Endothelial cell of umbilical vein (primary cell): Measurements from ENCODE around the gene SEMA4A. TPM values are rescaled to one million over a fixed set of nuclear protein-coding genes. Genes with fewer than 3 reads are reported as not detected.

Source experiments
- BruUV-seq: library from RNA; stranded (reverse); fragments of 400-500 nt; replicated peaks from 2 replicates; lab custom pipeline; 2021; lab: Mats Ljungman, UMichigan
- CTCF ChIA-PET: fragments of 300-600, 350-600 bp; sonication (Branson Sonifier 250); formaldehyde crosslinking; loops from one replicate; lab custom pipeline; 2021; ENCODE audit warnings: antibody characterized with exemption, inconsistent platforms; lab: Charles Lee
- POLR2A ChIA-PET: fragments of 300-600, 350-600 bp; sonication (Branson Sonifier 250); formaldehyde crosslinking; loops from one replicate; lab custom pipeline; 2021; ENCODE audit warnings: antibody characterized with exemption, inconsistent platforms; lab: Charles Lee
- DNase-seq: peaks from one replicate; pipeline ENCODE4 v3.0.0-alpha.2; 2011; ENCODE audit warnings: low read depth, low spot score
- FAIRE-seq: peaks from 2 replicates; lab custom pipeline; 2011; peaks lifted over from hg19 to GRCh38; lab: Jason Lieb, UNC
- H2AFZ ChIP-seq: 2 replicates; pipeline ENCODE4 v1.6.0; 2012; ENCODE audit warnings: low read depth, low read length, control low read depth, inconsistent platforms
- H3K27ac ChIP-seq: 2 replicates; pipeline ENCODE4 v1.5.1; 2011; ENCODE audit warnings: low read depth, mild to moderate bottlenecking, control low read depth, low read length, moderate library complexity; ENCODE audit not compliant: insufficient read depth
- H3K27me3 ChIP-seq, 2 experiments: 2 replicates each; pipeline versions ENCODE4 v1.6.0 to v1.6.1; 2011; ENCODE audit warnings: low read length in 2 of 2, mixed read lengths in 1 of 2; ENCODE audit not compliant: control insufficient read depth in 2 of 2, insufficient read depth in 2 of 2
- H3K36me3 ChIP-seq, 2 experiments: 2 replicates in 1 of 2; 3 replicates in 1 of 2; pipeline ENCODE4 v1.5.1; 2011; ENCODE audit warnings: low read length in 2 of 2, mild to moderate bottlenecking in 1 of 2, moderate library complexity in 1 of 2; ENCODE audit not compliant: control insufficient read depth in 2 of 2, insufficient read depth in 2 of 2; ENCODE audit errors: extremely low read depth in 1 of 2
- H3K4me1 ChIP-seq: 3 replicates; pipeline ENCODE4 v1.5.1; 2011; ENCODE audit warnings: mild to moderate bottlenecking, low read length; ENCODE audit not compliant: control insufficient read depth, insufficient read depth; ENCODE audit errors: extremely low read depth
- H3K4me2 ChIP-seq: 2 replicates; pipeline ENCODE4 v1.6.1; 2011; ENCODE audit warnings: low read length, control low read depth, mixed read lengths; ENCODE audit not compliant: insufficient read depth
- H3K4me3 ChIP-seq, 3 experiments: fragments of 200-600 bp in 1 of 3; sonication (generic), shearing (Covaris generic) in 1 of 3; replicated peaks in 1 of 3; 2 replicates each; pipeline ENCODE4 v1.5.1; 2011 to 2016; ENCODE audit warnings: control low read depth in 3 of 3, low read length in 3 of 3, mild to moderate bottlenecking in 2 of 3, inconsistent platforms in 1 of 3, low read depth in 1 of 3, moderate library complexity in 1 of 3; ENCODE audit not compliant: insufficient read depth in 1 of 3
- H3K79me2 ChIP-seq: 2 replicates; pipeline ENCODE4 v1.6.0; 2012; ENCODE audit warnings: low read length, inconsistent platforms; ENCODE audit not compliant: control insufficient read depth, insufficient read depth
- H3K9ac ChIP-seq: replicated peaks from 2 replicates; pipeline ENCODE3; 2011; ENCODE audit warnings: low read length, control low read depth; ENCODE audit not compliant: insufficient read depth; ENCODE audit errors: extremely low read depth
- H3K9me1 ChIP-seq: replicated peaks from 3 replicates; pipeline ENCODE4 v1.6.0; 2011; ENCODE audit warnings: mild to moderate bottlenecking, low read length; ENCODE audit not compliant: control insufficient read depth, insufficient read depth; ENCODE audit errors: extremely low read depth
- H3K9me3 ChIP-seq: replicated peaks from 2 replicates; pipeline ENCODE4 v1.5.1; 2012; ENCODE audit warnings: low read length, inconsistent platforms; ENCODE audit not compliant: control insufficient read depth, insufficient read depth
- H4K20me1 ChIP-seq: replicated peaks from 2 replicates; pipeline ENCODE3; 2011; ENCODE audit warnings: mild to moderate bottlenecking, low read length; ENCODE audit not compliant: control insufficient read depth, insufficient read depth; ENCODE audit errors: extremely low read depth
- EZH2 ChIP-seq: IDR thresholded peaks from 2 replicates; pipeline ENCODE4 v1.6.1; 2012; ENCODE audit warnings: borderline replicate concordance, low read depth, mild to moderate bottlenecking, moderate library complexity, low read length, inconsistent platforms; ENCODE audit not compliant: severe bottlenecking
- FOS ChIP-seq: IDR thresholded peaks from 2 replicates; pipeline ENCODE4 v1.6.1; 2011; ENCODE audit warnings: mild to moderate bottlenecking, low read length, moderate library complexity, borderline replicate concordance; ENCODE audit not compliant: insufficient read depth
- GATA2 ChIP-seq: IDR thresholded peaks from 2 replicates; pipeline ENCODE4 v1.7.0; 2011; ENCODE audit warnings: low read depth, mild to moderate bottlenecking, moderate library complexity, mixed read lengths, low read length; ENCODE audit not compliant: insufficient read length, insufficient read depth
- JUN ChIP-seq: IDR thresholded peaks from 2 replicates; pipeline ENCODE4 v1.6.1; 2011; ENCODE audit warnings: borderline replicate concordance, low read depth; ENCODE audit not compliant: insufficient read length, insufficient read depth
- MYC ChIP-seq: IDR thresholded peaks from one replicate; pipeline ENCODE4 v1.6.1; 2011; ENCODE audit warnings: mild to moderate bottlenecking, low read depth, low read length
- POLR2A ChIP-seq: IDR thresholded peaks from 2 replicates; pipeline ENCODE4 v1.6.1; 2012; ENCODE audit warnings: low read depth, mild to moderate bottlenecking, control low read depth, low read length
- POLR2AphosphoS5 ChIP-seq: IDR thresholded peaks from 2 replicates; pipeline ENCODE4 v1.6.1; 2012; ENCODE audit warnings: low read depth, mild to moderate bottlenecking, control low read depth, low read length, moderate library complexity; ENCODE audit not compliant: insufficient read depth
- dilution Hi-C: fragments of 300-500 bp; cut with MboI; formaldehyde crosslinking; loops from one replicate; pipeline ENCODE4 v1.15.0; 2019; ENCODE audit warnings: low sequenced_read_pairs; ENCODE audit not compliant: extremely low pct_ligation_motif_present
- intact Hi-C: fragments of 100-400 bp; cut with micrococcal nuclease; formaldehyde crosslinking; loops from one replicate; pipeline ENCODE4 v1.10.0; 2022
- polyA plus RNA-seq, 4 experiments: library from polyadenylated mRNA; depleted of rRNA in 3 of 4; stranded (reverse) in 3 of 4; unstranded in 1 of 4; fragments of >200 nt; gene quantifications; 2 replicates each; pipeline versions ENCODE4 v1.2.1 to v1.2.3, GENCODE V29; 2011 to 2012; ENCODE audit warnings: missing spikeins in 1 of 4
- total RNA-seq: library from RNA; stranded (reverse); gene quantifications from 2 replicates; pipeline ENCODE4 v1.2.3, GENCODE V29; 2021
- TF ChIP-seq, protein P1 (sequence below), 2 donors: IDR thresholded peaks; 1 replicate in 1 of 2; 2 replicates in 1 of 2; pipeline ENCODE4 v1.5.1; 2011; ENCODE audit warnings: low read length in 2 of 2, mild to moderate bottlenecking in 2 of 2, moderate library complexity in 2 of 2, control low read depth in 1 of 2, inconsistent platforms in 1 of 2, low read depth in 1 of 2; ENCODE audit not compliant: insufficient read depth in 1 of 2; ENCODE audit errors: extremely low read depth in 1 of 2
- TF ChIP-seq, protein P2 (sequence below): IDR thresholded peaks from 2 replicates; pipeline ENCODE4 v1.6.1; 2011; ENCODE audit not compliant: insufficient read depth, insufficient read length

SEMA4A gene
- total and polyA plus RNA-seq, 2 donors (not counting 3 experiments of a cell fraction or from before 2014, with no cell fraction given): 1.5 to 1.6 TPM

- Histone ChIP-seq H3K9me1 (no peaks in the 10 kb centered on the region), H3K4me1 (peaks cover 87% of the 10 kb centered on the region), H2AFZ (no peak overlapping the region), H3K79me2 (peaks cover 85% of the 10 kb centered on the region), H4K20me1 (no peaks in the 10 kb centered on the region), H3K4me2 (peak overlapping the region; percentile 65), H3K9me3 (no peaks in the 10 kb centered on the region), H3K9ac (peak overlapping the region; percentile 87), H3K27me3 (no peaks in the 10 kb centered on the region), H3K27ac (peak overlapping the region; percentile 97), H3K4me3 (peak overlapping the region in 1 of 3 experiments; percentile 17), H3K36me3 (peaks cover 3 to 4% of the 10 kb centered on the region in 2 experiments)
- peak; percentile 96 for DNase-seq
- intact Hi-C loops: loop anchor here (1.0 kb wide), 2 partner anchors 20 to 29 kb away; no protein-coding TSS in a partner anchor
- FAIRE-seq: peak; percentile 98
- BruUV-seq: no TSS peak
- TF ChIP-seq EZH2 (no peak), MYC (no peak), POLR2A (peak; percentile 65), FOS (peak; percentile 88), POLR2AphosphoS5 (peak; percentile 90), GATA2 (peak; percentile 76), JUN (peak; percentile 71)
- TF ChIP-seq, protein P1, sequence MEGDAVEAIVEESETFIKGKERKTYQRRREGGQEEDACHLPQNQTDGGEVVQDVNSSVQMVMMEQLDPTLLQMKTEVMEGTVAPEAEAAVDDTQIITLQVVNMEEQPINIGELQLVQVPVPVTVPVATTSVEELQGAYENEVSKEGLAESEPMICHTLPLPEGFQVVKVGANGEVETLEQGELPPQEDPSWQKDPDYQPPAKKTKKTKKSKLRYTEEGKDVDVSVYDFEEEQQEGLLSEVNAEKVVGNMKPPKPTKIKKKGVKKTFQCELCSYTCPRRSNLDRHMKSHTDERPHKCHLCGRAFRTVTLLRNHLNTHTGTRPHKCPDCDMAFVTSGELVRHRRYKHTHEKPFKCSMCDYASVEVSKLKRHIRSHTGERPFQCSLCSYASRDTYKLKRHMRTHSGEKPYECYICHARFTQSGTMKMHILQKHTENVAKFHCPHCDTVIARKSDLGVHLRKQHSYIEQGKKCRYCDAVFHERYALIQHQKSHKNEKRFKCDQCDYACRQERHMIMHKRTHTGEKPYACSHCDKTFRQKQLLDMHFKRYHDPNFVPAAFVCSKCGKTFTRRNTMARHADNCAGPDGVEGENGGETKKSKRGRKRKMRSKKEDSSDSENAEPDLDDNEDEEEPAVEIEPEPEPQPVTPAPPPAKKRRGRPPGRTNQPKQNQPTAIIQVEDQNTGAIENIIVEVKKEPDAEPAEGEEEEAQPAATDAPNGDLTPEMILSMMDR (IDR thresholded peaks at IDR 0.05; ENCODE audit: extremely low read depth in 1 of 2, insufficient read depth in 1 of 2, low read depth in 1 of 2, low read length in 2 of 2): peak; percentile 35 to 46
- TF ChIP-seq, protein P2, sequence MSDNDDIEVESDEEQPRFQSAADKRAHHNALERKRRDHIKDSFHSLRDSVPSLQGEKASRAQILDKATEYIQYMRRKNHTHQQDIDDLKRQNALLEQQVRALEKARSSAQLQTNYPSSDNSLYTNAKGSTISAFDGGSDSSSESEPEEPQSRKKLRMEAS: no peak
- ChIA-PET CTCF (interaction anchor here (0.7 to 13.0 kb wide), 4 partner anchors 6 to 99 kb away, joined by 3 to 627 read pairs (median 29); partner anchors contain the start of gene LMNA), POLR2A (interaction anchor here (0.6 to 5.1 kb wide), 4 partner anchors 11 to 136 kb away, joined by 3 to 55 read pairs (median 4); partner anchors contain the start of gene LMNA)
- dilution Hi-C loops: no loop called here
Observed at GRCh38 chr1:156126043-156126629, 27.2 kb upstream of the SEMA4A start.
